Measurements from ENCODE around the gene TOM1.
A peak's percentile ranks its signal among the peaks of the same experiment; 100 is the strongest.
"Not testable (repeated sequence)": the region's sequence is repeated elsewhere in the genome, so short reads cannot be mapped to it uniquely, and the experiment has no call there.

The TOM1 gene

GRCh38 chr22:35377735-35378134 is 78.0 kb downstream of the TOM1 start:
- DNase-seq, result no peak

GRCh38 chr22:35378621-35379020 is 78.9 kb downstream of the TOM1 start:
- no peak for DNase-seq

GRCh38 chr22:35379146-35379993 is 79.7 kb downstream of the TOM1 start:
- DNase-seq, result no peak

- no peak for DNase-seq
Measured at GRCh38 chr22:35380013-35380412, 80.3 kb downstream of the TOM1 start.

- DNase-seq, result peak; percentile 38
Measured at GRCh38 chr22:35380537-35381423, 81.1 kb downstream of the TOM1 start, which contains the start of gene HMOX1. HMOX1 (plus strand) TSS chr22:35381096; CDS start chr22:35381174, 78 bp downstream.

- DNase-seq, result no peak
Measured at GRCh38 chr22:35381424-35382009, 81.8 kb downstream of the TOM1 start.

- no peak for DNase-seq
Measured at GRCh38 chr22:35383679-35384071, 84.0 kb downstream of the TOM1 start.

- no peak for DNase-seq
Measured at GRCh38 chr22:35384527-35384926, 84.8 kb downstream of the TOM1 start.

GRCh38 chr22:35384975-35385588 is 85.4 kb downstream of the TOM1 start:
- no peak for DNase-seq

GRCh38 chr22:35386670-35387288 is 87.1 kb downstream of the TOM1 start:
- DNase-seq, result no peak

GRCh38 chr22:35390933-35391332 is 91.2 kb downstream of the TOM1 start:
- DNase-seq, result no peak

- no peak for DNase-seq
Measured at GRCh38 chr22:35392357-35392756, 92.7 kb downstream of the TOM1 start.

GRCh38 chr22:35393116-35394010 is 93.7 kb downstream of the TOM1 start:
- DNase-seq, result no peak

- no peak for DNase-seq
Measured at GRCh38 chr22:35394011-35394312, 94.3 kb downstream of the TOM1 start.

GRCh38 chr22:35394810-35395563 is 95.3 kb downstream of the TOM1 start:
- DNase-seq, result no peak

GRCh38 chr22:35396622-35397021 is 96.9 kb downstream of the TOM1 start:
- DNase-seq, result not testable (repeated sequence)

- DNase-seq, result no peak
Measured at GRCh38 chr22:35397095-35397904, 97.6 kb downstream of the TOM1 start.

Measured in activated gamma-delta T cell treated with Interleukin-2 at 50 U/mL for 16 hours (primary cell).